NCI-H82 (cell line): ENCODE data around the gene ZNF606.

Source experiments
- DNase-seq: peaks from one replicate; lab custom pipeline; 2025; lab: John Stamatoyannopoulos, UW

Gene ZNF606

DNA sequence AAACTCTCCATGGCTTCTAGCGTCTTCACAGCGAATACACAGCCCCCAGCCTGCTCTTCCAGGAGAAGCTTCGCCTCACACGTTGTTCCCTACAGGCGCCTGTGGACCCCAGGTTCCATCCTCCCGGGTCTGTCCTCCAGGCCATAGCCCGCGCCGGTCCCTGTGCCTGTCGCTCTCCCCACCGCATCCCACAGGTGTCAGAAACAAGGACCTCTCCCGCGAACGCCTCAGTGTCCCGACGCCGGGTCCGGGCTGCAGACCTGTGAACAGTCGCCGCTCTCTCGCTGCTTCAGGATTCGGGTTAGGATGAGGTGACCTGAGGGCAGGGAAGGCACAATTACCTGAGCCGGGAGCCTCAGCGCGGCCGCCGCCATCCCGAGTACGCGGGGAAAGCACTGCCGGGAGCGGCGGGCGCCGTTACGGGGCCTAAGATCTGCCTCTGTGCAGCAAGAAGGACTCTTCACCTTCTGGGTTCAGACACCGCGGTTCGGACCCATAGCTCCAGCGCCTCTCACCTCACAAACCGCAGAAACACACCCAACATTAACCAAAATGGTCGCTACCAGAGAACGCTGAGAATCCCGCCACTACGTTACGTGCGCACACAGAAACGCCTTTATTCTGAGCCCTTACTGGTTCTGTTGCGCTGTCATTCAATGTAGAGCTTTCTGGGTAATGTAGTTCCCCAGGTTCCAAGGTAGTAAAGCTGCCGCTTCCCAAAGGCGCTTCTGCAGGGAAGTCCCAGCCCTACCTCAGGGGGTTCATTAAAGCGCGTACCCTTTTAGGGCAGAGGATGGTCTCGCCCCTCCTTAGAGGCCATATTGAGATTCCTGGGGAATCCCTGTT is 67.6 kb downstream of the ZNF606 start, which contains the start of gene ZNF418:
Gene ZNF418, minus strand, starts transcription at position 583 of the 846 bp plus-strand sequence. CDS start 1,580 bp downstream, outside the sequence.
- peak; percentile 94 for DNase-seq

- DNase-seq = no peak
Observed at GRCh38 chr19:57927587-57927986, 75.0 kb downstream of the ZNF606 start.
